NB4 (cell line): ENCODE measurements around the gene TNFRSF12A.

Experiments
- DNase-seq: peaks from one replicate; pipeline ENCODE4 v3.0.0; 2010; ENCODE audit warnings: low read depth
- H3K4me3 ChIP-seq: one replicate; pipeline ENCODE4 v1.5.1; 2011; ENCODE audit warnings: mild to moderate bottlenecking, low read depth, low read length, moderate library complexity
- MYC ChIP-seq: IDR thresholded peaks from 2 replicates; pipeline ENCODE4 v1.6.1; 2011; ENCODE audit warnings: low read depth, low read length
- POLR2A ChIP-seq: IDR thresholded peaks from 2 replicates; pipeline ENCODE4 v1.6.1; 2011; ENCODE audit warnings: mild to moderate bottlenecking; ENCODE audit not compliant: insufficient read length; ENCODE audit errors: extremely low read depth
- TF ChIP-seq, protein P1 (sequence below): IDR thresholded peaks from one replicate; pipeline ENCODE4 v1.5.1; 2012; ENCODE audit warnings: low read depth, low read length
- TF ChIP-seq, protein P2 (sequence below): IDR thresholded peaks from 2 replicates; pipeline ENCODE4 v1.6.1; 2011; ENCODE audit warnings: low read depth, low read length

The TNFRSF12A gene

DNA sequence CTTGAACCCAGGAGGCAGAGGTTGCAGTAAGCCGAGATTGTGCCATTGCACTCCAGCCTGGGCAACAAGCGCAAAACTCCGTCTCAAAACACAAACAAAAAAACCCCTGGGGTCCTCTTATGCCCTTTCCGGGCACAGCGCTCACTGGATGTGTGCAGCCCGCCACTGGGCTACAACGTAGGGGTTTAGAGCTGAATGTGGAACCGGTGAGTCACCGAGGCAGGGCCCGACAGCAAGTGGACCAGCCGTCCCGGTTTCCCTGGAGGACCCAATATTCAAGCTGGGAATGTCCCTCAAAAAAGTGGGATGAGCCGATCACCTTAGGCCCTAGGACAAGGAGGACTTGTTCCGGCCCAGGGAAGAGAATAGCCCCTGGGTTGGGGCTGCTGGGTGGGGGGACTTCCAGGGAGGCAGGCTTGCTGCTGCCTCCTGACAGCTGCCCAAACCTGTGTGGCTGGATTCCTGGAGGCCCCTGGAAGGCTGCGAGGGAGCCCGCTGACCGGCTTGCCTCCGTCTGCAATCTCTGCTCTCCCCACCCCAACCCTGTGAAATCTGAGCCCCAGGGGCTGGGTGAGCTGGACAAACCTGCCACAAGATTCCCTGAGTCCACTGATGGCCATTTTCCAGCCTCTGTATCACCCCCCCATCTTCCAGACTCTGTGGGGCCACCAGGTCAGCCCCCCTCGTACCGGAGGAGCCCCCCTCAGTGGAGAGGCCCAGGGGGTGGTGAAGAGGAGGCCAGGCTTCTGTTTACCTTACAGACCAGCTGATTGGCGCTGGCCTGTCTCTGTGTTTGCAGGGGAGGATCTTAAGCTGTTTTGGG, 10.4 kb upstream of the TNFRSF12A start:
- TF ChIP-seq, protein P1, sequence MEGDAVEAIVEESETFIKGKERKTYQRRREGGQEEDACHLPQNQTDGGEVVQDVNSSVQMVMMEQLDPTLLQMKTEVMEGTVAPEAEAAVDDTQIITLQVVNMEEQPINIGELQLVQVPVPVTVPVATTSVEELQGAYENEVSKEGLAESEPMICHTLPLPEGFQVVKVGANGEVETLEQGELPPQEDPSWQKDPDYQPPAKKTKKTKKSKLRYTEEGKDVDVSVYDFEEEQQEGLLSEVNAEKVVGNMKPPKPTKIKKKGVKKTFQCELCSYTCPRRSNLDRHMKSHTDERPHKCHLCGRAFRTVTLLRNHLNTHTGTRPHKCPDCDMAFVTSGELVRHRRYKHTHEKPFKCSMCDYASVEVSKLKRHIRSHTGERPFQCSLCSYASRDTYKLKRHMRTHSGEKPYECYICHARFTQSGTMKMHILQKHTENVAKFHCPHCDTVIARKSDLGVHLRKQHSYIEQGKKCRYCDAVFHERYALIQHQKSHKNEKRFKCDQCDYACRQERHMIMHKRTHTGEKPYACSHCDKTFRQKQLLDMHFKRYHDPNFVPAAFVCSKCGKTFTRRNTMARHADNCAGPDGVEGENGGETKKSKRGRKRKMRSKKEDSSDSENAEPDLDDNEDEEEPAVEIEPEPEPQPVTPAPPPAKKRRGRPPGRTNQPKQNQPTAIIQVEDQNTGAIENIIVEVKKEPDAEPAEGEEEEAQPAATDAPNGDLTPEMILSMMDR, result no peak
- TF ChIP-seq, protein P2, sequence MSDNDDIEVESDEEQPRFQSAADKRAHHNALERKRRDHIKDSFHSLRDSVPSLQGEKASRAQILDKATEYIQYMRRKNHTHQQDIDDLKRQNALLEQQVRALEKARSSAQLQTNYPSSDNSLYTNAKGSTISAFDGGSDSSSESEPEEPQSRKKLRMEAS, result no peak
- TF ChIP-seq MYC, result no peak
- H3K4me3 ChIP-seq, result no peak overlapping the region
- no peak for DNase-seq

DNA sequence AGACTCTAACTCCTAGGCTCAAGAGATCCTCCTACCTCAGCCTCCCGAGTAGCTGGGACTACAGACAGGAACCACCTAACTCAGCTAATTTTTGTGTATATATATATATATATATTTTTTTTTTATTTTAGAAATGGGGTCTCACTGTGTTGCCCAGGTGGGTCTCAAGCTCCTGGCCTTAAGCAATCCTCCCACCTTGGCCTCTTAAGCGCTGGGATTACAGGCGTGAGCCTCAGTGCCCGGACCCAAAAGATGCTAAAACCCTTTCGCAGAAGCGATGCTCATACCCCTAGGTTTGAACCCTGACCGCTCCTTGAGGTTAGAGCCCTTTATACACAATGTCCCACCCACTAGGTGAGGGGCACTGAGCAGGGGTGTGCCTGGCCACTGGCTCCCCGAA, 9.7 kb upstream of the TNFRSF12A start:
- DNase-seq, result no peak
- TF ChIP-seq MYC (no peak), POLR2A (no peak)
- TF ChIP-seq, protein P1, result no peak
- TF ChIP-seq, protein P2, result no peak
- H3K4me3 ChIP-seq, result no peak overlapping the region

DNA sequence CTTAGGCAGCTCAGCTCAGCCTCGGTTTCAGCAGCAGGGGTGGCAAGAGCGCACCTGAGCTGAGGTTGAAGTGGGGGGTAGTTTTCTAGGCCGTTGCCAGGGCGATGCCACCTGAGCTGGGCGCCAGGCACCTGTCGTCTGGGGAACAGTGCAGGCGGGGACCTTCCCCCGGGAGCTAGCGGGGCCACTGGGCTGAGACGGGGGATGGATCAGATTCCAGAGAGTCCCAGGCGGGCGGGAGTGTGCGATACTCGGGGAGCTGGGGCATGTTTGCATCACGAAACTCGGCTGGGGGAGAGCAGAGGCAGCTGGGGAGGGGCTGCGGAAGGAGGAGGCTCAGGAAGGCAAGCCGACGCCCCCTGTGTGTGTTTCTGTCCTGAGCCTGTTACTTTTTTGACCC, 7.9 kb upstream of the TNFRSF12A start:
- TF ChIP-seq POLR2A (no peak), MYC (no peak)
- TF ChIP-seq, protein P2, result no peak
- TF ChIP-seq, protein P1, result no peak
- H3K4me3 ChIP-seq, result no peak overlapping the region
- DNase-seq, result no peak

DNA sequence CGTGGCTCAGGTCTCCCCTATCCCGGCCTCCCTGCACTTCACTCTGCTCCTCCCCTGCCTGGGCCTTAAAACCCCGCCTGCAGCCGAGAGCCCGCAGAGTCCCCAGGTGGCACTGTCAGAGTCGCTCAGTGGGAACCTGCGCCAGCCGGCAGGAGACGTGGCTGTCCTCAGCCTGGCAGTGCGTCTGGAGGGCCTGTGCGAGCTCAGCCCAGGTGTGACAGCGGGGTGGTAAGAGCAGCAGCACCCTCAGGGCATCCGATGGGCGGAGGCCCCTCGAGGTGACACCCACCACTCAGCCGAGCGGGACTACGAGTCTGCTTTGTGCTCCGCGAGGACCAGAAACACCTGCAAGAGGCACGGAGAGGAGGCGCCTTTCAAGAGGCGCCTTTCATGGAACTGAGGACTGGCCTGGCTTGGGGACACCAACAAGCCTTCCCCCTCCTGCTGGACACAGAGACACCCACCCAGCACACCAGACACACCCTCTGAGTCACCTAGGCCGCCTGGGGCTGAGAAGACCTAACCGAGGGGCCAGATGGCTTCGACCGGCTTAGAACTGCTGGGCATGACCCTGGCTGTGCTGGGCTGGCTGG, 7.2 kb upstream of the TNFRSF12A start, which contains the start of gene CLDN9:
TSS of gene CLDN9 (plus strand) at position 96 of the 593 bp plus-strand sequence. CDS start at position 536, 440 bp downstream.
- DNase-seq, result no peak
- H3K4me3 ChIP-seq, result no peak within 1 kb of the TSS
- TF ChIP-seq MYC, result no peak
- TF ChIP-seq POLR2A, result no peak
- TF ChIP-seq, protein P1, result no peak
- TF ChIP-seq, protein P2, result no peak

DNA sequence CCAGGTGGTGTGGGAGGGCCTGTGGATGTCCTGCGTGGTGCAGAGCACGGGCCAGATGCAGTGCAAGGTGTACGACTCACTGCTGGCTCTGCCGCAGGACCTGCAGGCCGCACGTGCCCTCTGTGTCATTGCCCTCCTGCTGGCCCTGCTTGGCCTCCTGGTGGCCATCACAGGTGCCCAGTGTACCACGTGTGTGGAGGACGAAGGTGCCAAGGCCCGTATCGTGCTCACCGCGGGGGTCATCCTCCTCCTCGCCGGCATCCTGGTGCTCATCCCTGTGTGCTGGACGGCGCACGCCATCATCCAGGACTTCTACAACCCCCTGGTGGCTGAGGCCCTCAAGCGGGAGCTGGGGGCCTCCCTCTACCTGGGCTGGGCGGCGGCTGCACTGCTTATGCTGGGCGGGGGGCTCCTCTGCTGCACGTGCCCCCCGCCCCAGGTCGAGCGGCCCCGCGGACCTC, 6.6 kb upstream of the TNFRSF12A start:
- H3K4me3 ChIP-seq, result no peak overlapping the region
- DNase-seq, result no peak

More for the DNA sequence above, 6.6 kb upstream of the TNFRSF12A start:
- TF ChIP-seq, protein P2, result no peak
- no peak for TF ChIP-seq POLR2A
- TF ChIP-seq, protein P1, result no peak
